Stimulated activated CD8-positive, alpha-beta memory T cell treated with anti-CD3 and anti-CD28 coated beads, Interleukin-12 subunit alpha, Interleukin-12 subunit beta, amount 100 ng/mL, for 4 hours (primary cell): ENCODE measurements around the gene CFAP46.
"Not testable (repeated sequence)": the region's sequence is repeated elsewhere in the genome, so short reads cannot be mapped to it uniquely, and the experiment has no call there.

ENCODE experiments used
- DNase-seq: peaks from one replicate; pipeline ENCODE4 v3.0.0-alpha.2; 2020; ENCODE audit warnings: low read depth

Gene CFAP46

DNA sequence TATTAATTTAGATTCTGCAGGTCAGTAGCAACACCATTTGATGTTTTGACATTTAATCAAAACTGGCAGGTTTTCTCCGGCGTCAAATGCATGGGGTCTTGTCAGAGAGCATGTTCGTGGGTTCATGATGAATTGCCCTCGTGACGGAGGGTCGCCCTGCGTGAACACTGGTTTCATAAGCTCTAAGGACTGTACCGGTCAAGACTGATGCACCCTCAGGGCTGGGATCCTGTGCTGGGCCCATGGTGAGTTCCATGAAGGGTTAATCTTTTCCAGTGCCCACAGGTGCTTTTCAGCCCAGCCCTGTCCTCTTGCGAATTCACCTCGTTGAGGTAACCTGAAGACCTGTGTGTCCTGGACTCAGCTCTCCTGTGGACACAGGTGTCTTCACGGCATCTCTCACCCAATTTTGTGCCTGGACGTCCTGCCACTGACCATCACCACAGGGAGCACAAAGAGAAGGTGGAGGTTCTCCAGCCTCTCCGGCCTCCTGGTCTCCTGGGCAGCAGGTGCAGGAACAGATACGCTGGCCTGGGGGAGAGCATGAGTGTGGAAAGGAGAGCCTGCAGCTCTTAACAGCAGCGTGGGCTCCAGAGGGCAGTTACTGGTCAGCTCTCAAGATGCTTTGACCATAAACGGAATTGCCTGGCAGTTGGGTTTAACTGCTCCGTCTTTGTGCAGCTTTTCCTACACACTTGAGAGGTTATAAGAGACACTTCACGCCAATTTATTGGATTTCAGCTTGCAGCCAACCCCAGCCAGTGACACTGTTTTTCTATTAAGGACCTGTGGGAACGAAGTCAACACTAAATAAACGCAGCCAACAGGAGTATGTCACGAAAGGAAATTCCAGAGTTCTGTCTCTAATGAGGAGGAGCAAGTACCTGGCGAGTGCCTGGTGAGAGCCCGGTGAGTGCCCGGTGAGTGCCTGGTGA, 37.4 kb upstream of the CFAP46 start:
- DNase-seq: no peak

DNA sequence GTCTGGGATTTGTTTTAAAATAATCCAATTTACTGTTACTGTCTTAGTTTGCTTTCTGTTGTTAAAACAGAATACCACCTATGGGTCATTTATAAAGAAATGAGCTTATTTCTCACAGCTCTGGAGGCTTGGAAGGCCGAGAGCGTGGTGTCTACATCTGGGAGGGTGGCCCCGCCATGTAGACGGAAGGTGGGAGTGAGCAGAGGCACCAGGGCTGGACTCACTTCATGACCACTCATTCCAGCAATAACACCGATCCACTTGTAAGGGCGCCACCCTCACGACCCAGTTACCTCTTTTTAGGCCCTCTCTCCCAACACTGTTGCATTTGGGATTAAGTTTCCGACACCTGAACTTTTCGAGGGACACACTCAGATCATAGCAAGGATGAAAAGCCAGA, 36.2 kb upstream of the CFAP46 start:
- DNase-seq: no peak

DNA sequence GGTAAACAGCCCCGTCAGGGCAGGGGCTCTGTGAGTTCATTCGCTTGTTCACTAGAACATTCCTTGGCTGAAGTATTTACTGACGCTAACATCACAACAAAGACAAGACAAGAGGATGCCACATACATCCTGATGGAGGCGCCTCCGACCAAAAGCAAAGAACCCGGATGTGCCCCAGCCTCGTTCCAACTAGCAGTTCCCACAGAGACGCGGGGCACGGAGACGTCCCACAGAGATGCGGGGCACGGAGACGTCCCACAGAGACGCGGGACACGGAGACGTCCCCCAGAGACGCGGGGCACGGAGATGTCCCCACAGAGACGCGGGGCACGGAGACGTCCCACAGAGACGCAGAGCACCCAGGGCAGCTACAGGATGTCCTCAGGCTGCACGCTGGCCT, 35.4 kb upstream of the CFAP46 start:
- DNase-seq: no peak

DNA sequence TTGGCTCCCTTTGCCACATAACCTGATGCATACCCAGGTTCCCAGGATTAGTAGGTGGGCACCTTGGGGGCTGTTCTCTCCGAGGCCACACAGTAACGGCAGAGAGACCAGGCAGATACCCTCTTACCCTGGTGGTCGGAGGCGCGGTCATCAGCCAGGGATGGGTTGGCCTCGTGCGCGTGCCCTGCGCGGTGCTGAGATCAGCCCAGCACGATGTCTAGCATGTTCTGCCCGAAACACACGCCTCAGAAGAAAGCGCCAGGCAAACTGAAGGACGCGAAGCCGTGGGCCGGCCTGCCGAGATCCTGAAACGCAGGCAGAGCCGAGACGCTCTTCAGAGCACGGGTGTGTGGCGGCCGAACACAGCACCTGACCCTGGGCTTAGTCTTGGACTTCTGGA, 34.7 kb upstream of the CFAP46 start:
- DNase-seq: no peak

DNA sequence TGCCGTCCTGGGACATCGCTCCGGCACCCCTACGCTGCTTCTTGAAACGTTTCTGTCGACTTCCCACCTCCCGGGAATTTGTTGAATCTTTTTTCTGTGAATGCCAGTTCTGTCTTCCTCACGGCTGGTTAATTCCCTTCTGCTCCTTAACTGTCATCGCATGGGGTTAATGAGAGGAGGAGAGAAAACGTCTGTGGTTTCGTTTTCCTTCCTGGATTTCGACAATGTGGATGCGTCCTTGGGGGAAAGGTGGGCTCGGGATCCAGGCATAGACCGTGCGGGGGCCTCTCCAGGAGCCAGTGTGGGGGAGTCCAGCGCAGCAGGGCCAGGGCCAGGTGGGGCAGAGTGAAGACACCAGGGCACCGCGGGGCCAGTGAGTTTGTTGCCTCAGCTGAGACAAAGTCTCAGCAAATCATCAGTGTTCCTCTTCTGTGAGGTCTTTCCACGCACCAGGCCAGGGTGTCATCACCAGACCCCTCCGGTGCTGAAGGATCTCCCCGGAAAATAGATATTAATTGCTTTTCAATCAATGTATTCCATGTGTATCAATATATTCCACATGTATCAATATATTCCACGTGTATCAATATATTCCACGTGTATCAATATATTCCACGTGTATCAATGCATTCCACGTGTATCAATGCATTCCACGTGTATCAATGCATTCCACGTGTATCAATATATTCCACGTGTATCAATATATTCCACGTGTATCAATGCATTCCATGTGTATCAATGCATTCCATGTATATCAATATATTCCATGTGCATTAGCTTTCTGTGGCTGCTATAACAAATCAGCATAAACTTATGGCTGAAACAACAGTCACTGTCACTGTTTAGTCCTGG, 33.7 kb upstream of the CFAP46 start:
- no peak for DNase-seq

DNA sequence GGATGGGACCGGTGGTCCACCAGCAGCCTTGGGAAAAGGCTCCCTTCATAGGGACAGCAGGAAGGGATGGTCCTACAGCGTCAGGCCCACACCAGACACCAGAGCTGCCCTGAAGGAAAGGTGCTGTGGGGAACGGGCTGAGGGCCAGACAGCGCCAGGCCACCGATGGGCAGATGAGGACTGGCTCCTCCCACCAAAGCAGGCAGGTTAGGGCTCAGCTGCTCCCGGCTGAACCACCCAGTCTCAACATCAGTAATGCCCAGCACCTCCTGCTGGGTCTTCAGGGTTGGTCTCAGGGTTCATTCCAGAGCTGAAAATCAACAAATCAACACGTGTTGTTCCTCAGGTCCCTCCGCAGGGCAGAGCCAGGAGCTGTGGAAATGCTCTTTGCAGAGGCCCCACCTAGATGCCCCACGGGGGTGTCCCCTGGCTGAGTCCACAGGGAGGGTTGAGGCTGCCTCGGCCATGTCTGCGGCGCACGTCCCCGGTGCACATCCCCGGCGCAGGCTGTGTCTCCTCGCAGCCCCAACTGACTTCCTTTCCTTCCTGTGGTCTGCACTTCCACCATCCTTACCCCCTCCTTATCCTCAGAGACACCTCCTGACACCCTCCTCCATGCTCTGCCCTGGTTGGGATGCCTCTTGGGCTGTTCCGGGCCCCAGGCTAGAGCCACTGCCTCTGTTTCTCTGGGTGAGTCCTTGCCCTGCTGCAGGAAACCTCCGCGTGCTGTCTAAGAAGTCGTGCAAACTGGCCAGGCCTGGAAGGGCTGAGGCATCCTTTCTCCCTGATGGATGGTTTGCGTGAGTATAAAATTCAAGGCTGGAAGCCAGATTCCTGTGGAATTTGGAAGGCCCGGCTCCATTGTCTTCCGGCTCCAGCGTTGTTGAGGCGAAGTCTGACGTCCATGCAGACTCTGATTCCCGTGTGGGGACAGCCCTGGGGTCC, 32.8 kb upstream of the CFAP46 start:
- DNase-seq: no peak

DNA sequence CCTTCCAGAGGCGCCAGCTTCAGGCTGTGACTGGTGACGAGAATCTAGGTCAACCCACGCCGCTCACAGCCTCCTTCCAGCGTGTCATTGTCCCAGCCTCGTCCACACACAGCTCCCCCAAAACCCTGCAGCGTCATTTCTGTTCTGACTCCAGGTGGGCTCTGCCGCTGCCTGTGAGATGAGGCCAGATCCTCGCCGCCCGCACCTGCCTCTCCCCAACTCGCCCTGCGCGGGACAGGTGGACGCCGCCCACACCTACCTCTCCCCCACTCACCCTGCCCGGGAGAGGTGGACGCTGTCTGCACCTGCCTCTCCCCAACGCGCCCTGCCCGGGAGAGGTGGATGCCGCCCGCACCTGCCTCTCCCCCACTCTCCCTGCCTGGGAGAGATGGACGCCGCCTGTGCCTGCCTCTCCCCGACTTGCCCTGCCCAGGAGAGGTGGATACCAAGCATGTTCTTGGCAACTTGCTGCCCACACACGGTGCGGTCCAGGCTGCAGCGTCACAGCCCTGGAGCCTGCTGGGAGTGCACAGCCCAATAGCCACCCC, 32.0 kb upstream of the CFAP46 start:
- no peak for DNase-seq

DNA sequence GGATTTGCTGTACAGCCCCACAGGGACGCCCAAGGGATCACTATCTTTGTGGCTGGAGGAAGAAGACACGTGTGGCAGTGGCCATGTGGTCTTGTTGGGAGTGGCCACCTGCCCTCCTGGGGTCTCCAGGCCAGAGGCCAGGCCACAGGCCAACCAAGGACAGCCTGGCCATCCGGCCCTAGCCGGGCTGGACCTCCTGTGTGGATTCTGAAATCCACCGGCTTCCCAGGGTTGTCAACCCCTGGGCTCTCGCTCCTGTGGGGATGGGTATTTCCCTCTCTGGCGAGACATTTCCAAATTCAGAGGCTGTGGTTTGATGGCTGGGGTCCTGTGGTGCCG, 31.5 kb upstream of the CFAP46 start:
- no peak for DNase-seq

DNA sequence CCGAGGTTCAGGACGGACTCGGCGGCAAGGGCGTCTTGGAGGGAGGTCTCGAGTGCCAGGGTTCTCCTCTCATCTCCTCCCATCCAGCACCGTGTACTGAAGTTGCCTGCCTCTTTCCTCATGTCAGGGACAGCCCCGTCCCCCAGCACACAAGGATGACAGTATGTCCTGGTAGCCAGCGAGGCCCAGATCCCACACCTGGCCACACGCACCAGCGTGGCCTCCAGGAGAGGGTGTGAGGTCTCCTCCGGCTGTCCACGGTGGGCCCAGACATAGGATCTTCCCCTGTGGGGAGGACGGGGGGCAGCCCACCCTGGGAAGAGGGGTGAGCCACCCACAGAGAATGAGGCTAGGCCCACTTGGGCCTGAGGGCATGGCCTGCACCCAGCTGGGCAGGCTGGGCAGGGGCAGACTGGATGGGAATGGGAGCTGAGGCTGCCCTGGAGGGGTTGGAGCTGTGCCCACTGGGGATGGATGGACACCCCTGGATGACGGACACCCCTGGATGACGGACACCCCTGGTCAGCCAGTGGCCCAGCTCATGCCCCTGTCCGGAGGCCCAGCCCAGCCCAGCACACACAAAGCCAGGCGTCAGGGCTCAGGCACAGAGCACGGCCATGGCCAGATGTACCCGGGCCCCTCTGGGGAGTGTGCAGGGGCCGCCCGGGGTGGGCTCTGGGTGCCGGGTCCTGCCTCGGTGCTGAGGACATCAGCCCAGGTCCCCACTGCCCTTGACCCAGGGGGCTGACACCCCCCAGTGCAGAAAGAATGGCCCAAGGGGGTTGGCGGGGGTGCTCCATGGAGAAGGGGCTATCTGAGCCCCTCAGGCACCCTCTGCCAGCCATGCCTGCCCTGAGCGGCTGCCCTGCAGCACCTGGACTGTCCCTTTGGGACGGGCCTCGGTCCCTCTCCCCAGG, 30.9 kb upstream of the CFAP46 start:
- no peak for DNase-seq

DNA sequence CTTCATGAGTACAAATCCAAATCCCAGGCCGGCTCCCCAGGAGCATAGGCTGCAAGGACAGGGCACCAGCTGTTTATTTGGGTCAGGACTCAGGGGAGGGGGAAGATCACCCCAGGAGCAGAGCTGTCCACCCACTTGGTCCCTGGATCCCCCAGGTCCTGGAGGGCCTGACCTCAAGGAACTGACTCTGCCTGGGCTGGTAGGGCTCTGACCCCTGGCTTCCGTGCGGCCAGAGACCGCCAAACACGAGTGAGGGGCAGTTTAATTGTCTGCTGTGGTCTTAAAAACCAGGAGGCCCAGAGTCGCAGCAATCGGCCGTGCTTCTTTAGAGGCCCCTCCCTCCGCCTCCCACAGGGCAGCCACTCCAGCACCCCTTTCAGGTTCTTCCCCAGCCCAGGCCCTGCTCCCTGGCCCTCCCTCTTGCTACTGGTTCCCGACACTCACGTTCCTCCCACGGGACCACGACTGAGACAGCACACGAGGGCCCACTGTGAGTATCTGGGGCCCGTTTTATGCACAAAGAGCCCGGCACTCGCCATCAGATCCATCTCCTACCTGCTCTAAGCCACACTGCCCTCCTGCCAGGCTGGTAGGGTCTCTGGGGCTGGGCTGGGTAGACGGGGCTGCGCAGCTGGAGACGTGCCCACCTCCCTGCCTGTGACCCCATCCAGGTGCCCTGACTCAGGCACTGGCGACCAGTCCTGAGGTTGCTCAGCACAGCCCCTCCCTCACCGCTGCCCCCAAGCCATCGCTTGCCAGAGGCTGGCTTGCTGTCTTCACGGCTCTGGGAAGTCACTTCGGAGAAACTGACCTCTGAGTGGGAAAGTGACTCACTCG, 30.0 kb upstream of the CFAP46 start:
- DNase-seq: no peak

DNA sequence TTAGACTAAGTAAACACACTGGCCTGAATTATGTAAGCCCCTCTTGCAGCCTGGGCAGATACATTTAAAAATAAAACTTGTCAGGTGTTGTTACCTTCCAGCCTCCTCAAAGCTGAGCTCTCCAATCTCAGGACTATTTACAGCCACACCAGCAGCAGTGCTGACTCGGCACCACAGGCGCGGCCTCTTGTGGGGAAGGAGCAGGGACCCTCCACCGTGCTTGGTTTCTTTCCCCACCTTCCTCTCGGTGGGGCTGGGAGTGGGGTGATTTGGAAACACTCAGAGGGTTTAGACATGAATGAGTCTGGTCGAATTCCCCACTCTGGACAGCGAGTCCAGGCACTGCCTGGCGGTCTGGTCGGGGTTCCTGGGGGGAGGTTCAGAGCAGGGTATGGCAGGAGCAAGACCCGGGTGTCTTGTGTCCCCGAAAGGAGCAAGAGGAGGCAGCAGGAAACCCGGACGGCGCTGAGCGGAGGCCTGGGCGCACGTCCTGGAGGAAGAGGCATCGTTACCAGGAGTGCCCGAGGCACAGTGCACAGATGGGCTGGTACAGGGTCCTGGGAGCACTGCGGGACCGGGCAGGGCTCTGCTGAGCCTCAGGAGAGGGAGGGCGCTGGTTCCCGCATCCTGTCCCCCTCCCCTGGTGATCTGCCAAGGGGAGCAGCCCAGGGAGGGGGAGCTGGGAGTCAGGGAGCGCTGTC, 29.2 kb upstream of the CFAP46 start:
- DNase-seq: no peak

DNA sequence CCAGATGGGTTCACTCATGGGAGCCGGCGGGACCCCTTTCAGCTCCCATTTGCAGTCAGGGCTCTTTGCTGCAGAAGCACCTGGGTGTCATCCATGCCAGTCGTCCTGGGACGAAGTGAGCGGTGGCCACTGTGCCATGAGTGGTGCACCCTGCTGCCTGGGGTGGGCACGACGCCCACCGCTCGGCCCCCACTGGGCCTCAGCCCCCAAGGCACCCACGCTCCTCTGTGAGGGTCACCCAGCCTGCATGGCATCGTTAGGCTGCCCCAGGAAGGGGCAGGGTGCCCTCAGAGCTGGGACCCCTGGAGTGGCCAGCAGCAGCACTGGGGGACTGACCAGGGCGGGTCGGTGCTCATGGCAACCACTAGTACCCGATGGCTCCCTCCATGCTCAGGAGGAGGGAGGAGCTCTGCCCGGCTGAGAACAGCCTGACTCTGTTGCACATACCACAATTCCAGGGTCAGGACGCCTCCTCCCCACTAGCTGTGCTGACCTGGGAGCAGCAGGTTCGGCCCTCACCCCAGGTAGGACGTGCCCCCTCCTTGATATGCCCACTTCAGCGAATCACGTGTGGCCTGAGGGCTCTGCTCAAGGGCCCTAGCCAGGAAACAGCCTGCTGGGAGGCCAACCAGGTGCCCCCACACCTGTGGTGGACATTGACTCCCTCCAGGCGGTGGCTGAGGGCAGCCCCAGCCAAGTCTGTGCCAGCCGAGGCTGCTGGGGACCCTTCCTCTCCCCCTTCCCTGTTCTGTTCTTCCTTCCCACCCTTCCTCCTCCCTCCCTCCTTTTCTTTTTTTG, 28.5 kb upstream of the CFAP46 start:
- no peak for DNase-seq

DNA sequence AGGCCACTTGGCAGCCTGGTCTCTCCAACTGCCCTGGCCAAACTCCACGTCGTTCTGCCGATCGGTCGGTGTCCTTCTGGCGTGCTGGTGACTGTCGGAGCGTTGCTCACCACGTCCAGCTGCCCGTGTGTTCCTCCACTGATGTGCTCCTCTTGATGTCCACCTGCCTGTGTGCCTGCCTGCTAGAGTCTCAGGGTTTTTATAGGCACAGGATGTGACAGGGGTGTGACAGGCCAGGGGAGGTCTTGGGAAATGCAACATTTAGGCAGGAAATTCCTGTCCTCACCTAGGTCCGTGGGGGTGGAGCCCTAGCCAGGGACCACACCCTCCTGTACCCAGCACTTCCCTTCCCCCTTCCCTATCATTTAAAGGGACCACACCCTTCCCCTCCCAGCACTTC, 25.2 kb upstream of the CFAP46 start:
- DNase-seq: no peak

DNA sequence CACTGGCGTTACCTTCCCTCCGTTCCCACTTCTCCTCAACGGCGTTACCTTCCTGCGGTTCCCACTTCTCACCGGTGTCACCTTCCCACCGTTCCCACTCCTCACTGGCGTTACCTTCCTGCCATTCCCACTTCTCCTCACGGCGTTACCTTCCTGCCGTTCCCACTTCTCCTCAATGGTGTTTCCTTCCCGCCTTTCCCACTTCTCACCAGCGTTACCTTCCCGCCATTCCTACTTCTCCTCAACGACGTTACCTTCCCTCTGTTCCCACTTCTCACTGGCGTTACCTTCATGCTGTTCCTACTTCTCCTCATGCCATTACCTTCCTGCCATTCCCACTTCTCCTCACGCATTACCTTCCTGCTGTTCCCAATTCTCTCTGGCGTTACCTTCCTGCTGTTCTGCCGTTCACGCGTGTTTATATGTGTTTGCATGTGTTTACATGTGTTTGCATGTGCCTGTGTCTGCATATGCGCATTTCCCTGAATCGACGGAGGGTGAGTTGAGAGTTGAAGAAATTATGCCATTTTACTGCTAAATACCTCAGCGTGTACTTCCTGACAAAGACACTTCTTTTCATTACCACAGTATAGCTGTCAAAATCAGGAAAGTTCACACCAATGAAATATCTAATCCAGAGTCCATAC, 23.2 kb upstream of the CFAP46 start:
- DNase-seq: no peak

DNA sequence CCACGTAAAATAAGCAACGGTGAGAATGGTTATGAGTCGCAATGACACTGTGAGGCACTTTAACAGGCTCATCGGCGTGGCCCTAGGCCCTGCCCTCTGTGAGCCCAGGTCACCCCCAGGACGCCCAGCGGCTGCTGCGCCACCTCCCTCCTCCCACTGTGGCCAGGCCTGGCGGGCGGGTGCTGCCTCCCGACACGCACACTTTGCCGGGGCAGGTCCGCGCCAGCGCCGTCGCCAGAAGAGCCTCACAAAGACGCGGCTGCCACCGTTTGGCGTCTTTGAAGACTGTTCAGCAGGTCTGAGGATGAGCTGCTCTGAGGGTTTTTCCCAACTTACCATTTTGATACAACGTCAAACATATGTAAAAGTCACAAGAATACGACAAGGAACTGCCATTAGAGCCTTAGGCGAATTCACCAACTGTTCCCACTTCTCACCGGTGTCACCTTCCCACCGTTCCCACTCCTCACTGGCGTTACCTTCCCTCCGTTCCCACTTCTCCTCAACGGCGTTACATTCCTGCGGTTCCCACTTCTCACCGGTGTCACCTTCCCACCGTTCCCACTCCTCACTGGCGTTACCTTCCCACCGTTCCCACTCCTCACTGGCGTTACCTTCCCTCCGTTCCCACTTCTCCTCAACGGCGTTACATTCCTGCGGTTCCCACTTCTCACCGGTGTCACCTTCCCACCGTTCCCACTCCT, 22.5 kb upstream of the CFAP46 start:
- not testable (repeated sequence) for DNase-seq

DNA sequence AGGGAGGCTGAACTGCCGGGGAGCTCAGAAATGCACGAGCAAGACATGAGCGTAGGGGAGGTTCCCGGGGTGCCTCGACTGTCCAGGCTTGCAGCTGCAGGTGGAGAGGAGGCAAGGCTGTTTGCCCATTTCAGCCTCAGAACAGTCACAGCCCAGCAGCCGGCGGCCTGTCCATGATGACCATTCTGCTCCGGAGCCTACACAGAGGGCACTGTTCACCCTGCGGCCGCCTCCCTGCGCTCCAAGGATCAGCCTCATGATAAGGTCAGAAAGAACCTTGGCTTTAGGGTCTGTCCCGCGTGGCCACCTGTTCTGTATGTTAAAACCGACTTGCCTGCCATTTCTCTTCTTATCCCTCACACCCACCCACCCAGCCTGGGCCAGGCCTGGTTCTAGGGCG, 21.9 kb upstream of the CFAP46 start:
- no peak for DNase-seq

DNA sequence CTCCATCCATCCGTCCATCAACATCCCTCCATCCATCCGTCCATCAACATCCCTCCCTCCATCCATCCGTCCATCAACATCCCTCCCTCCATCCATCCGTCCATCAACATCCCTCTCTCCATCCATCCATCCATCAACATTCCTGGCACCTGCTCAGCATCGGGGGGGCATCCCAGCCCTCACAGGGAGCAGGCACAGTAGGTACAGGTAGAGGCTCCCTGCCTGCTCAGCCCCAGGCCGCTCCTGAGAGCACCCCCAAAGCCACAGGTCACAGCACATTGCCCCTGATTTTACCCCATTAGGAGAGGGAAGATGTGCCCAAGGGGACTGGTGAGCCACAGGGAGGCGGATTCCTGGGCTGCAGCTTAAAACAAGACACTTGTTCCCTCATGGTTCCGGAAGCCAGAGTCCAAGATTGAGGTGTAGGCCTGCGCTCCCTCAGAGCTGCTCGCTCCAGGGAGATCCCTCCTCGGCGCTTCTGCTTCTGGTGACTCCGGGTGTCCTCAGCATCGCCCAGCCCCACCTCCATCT, 21.1 kb upstream of the CFAP46 start:
- no peak for DNase-seq
